Epithelial cell of proximal tubule (primary cell): Measurements from ENCODE around the gene TERC. TPM values are rescaled to one million over a fixed set of nuclear protein-coding genes. Genes with fewer than 3 reads are reported as not detected.

Source experiments
- DNase-seq: peaks from one replicate; pipeline ENCODE4 v3.0.0-alpha.2; 2011; ENCODE audit warnings: low read depth
- H3K4me3 ChIP-seq: 2 replicates; pipeline ENCODE4 v1.5.1; 2011; ENCODE audit warnings: low read depth, mild to moderate bottlenecking, low read length
- CTCF ChIP-seq: conservative IDR thresholded peaks from 2 replicates; pipeline ENCODE4 v1.5.1; 2012; ENCODE audit warnings: low read depth, mild to moderate bottlenecking, low read length
- total RNA-seq: library from RNA; depleted of rRNA; stranded (reverse); fragments of >200 nt; gene quantifications from 2 replicates; pipeline ENCODE4 v1.2.3, GENCODE V29; 2015

The TERC gene
- total RNA-seq, 1 donor from 2014 or later: 307 TPM

DNA sequence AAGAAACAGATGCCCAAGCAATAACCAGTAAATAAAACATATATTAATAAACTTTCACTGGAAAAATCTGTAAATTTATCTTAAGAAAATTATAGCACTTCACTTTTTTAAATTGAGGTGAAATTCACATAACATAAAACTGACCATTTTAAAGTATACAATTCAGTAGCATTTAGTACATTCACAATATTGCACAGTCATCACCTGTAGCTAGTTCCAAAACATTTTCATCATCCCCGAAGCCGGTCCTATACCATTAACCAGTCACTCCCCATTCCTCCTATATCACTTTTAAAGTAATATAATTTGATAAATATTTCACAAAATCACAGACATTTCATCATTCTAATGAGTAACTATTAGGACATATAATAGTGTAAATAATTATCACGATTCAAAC, 39.8 kb upstream of the TERC start:
- no peak for TF ChIP-seq CTCF
- DNase-seq: no peak
- no peak overlapping the region for H3K4me3 ChIP-seq

GRCh38 chr3:169792359-169792758, 27.5 kb upstream of the TERC start:
- no peak for DNase-seq
- no peak for TF ChIP-seq CTCF
- no peak overlapping the region for H3K4me3 ChIP-seq

DNA sequence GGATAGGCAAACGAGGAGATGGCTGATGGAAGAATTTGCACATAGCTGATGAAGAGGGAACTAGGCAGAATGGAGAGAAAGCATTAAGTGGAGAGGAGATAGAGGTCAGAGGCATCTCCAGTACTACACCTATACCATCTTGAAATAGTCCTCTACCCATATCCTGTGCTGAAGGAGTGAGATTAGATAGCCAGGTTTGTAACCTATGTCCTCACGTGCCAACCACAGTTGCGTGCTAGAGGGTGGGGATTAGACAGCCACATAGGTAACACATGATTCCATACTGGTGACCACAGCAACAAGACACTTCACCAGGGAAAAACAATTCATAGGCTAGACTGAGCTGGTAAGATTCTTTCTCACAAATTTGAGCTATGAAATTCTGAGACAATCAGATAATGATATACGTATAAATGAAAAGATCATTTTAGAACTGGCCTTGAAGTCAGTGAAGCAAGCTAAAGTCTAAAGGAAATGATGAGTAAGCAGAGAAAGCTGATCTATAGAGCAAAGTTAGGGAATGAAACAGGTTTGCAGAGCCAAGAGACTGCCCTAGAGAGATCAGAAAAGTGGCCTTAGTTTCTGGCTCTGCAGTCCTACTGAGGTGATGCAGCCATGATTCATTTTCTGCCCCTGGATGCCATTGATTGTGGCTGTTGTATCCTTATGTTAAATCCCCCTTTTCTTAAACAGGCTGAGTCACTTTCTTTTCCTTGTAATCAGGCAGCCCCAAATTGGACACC, 26.0 kb upstream of the TERC start:
- H3K4me3 ChIP-seq: no peak overlapping the region
- TF ChIP-seq CTCF: no peak
- no peak for DNase-seq

DNA sequence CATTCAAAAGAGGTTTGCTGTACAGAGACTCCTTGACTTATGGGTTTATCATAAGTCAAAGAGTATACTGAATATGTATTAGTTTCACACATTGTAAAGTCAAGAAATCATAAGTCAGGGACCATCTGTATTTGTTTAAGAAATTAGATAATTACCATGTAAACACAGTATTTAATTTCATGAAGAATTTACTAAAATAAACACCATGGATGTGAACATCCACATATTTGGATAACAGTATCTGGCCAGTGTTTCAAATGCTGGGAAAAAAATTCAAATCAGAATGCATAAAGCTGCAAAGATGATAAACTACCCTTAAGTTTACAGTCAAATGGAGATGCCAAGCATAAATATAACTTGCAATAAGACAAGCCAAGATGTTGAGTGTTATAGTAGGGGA, 25.4 kb upstream of the TERC start:
- H3K4me3 ChIP-seq: no peak overlapping the region
- no peak for TF ChIP-seq CTCF
- DNase-seq: no peak

DNA sequence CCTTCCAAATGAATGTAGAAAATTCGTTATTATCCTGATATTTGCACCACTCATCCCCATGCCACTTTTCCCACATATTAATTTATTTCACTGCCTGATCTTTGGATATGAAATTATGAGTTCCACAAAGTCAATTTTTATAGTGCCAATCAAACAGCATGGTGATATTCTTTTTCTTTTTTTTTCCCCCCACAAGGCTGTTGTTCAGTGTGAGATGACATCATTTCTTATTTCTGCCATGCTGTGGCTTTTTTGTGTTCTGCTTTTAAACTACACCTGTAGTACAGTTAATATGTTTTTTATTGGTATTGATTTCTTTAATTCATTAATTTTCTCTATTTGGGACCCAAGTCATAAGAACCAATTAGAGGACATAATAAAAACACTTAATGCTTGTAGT, 22.9 kb upstream of the TERC start:
- no peak overlapping the region for H3K4me3 ChIP-seq
- no peak for DNase-seq
- no peak for TF ChIP-seq CTCF

DNA sequence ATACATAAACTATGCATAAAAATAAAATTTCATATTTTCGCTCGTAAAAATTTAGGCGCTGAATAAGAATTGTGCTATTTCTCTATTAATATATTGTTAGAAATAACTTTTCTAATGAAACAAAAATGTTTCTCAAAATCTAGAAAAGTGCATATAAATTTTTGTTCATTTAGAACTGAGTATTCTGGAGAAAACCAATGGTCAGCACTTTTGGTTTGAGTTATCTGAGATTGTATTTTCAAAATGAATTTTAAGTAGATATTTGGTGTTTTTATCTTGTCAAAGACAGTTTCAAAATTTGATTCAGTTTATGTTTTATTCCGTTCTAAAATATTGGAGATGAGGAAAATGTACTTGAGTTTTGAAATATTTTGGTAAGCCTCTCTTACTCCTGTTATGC, 22.3 kb upstream of the TERC start:
- no peak for TF ChIP-seq CTCF
- no peak overlapping the region for H3K4me3 ChIP-seq
- DNase-seq: no peak

GRCh38 chr3:169781209-169781855, 16.5 kb upstream of the TERC start:
- no peak overlapping the region for H3K4me3 ChIP-seq
- no peak for TF ChIP-seq CTCF
- DNase-seq: no peak
